ENCODE data around the gene PPP3CA.

The PPP3CA gene

DNA sequence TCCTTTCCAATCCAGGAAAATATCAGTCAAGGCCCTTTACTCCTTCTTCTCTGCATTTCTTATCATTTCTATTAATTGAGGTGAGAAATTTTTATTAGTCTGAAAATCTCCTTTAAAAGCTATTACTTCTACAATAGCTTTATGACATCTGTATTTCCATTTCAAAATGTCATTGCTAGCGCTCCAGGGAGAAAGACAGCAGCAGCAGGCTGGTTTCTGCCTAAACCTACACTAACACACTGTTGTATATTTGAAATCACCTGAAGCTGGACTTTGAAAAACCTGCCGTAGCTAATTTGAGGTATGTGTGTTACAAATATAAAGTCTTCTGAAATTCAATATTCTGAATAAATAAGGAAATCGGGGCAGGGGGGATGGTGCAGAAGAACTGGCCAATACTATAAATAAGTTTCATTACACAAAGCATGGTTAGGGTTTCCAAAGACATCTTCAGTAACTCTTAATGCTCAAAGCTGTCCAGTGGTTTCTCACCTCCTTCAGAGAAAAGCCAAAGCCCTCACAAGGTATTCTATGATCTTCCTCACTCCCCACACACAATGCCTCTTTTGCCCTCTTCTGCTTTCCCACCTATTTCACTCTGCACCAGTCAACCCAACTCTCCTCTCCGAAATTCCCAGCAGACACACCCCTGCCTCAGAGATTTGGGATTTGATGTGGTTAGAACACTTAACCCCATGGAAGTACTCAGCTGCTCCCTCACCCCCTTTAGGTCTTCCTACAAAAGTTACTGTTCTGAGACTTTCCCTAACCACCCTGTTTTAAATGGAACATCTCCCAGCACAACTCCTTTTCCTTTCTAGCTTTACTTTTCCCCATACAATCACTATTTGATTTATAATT lies 122.7 kb downstream of the PPP3CA start:
- DNase-seq (ENCODE audit: low read depth, low spot score), result no peak
- no peak overlapping the region for H3K27ac ChIP-seq

DNA sequence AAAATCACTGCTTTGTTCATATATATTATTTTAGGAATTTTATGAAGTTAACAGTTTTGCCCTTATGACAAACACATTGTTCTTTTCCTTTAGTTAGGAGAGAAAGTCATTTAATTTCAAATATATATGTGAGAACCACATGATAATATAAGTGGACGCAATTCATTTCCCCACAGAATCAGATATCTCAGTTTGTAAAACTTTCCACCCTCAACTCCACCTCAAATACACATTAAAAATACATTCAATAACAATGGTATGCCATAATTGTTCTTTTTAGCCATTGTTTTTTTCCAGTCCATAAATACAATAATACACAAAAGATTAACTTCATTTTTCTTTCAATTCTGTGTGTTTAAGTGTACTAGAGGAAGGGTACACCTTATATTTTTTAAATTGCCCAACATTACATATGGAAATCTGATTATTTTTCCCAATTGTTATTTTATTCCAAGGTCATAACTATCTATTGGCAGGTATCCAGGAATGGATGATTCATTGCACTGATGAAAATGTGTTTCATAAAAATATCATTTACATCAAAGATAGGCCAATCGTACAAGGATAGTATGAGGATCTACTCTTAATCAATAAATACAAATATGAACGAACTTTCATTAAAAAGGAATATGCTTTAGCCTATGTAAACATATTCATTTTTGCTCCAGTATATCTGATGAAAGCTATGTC lies 125.0 kb downstream of the PPP3CA start:
- H3K27ac ChIP-seq, result no peak overlapping the region
- DNase-seq (ENCODE audit: low read depth, low spot score), result no peak

DNA sequence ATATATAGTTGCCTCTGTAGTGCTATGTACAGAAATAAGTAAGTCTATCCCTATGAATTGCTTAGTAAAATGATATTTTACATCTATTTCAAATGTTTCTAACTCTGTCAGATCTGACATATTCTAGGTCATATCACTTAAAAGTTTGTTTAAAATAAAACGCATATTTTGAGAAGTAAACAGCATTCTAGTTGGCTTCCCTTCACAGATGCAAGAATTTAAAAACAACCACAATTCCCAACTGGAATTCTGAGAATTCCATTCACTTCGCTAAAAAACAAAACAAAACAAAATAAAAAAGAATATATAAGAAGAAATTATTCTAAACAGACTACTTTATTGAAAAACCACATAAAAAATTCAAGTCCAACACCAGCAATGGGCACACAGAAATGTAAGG lies 126.0 kb downstream of the PPP3CA start:
- H3K27ac ChIP-seq, result no peak overlapping the region
- DNase-seq (ENCODE audit: low read depth, low spot score), result no peak

DNA sequence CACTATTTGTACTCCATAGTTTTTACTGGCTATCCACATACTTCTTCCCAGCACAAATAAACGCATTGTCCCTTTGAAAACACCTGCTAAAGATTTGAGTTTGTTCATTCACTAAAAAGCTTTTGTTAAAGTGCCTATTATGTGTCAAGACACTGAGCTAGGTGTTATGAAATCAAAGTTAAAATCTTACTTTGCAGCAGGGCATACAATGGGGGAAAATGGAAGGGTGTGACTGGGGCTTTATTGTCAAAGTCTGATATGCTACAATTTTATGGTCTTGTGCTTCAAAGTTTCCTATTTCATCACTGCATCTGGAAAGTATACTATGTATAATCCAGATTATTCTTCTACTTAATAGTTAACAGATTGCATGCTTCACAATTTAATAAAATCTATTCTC lies 128.4 kb downstream of the PPP3CA start:
- no peak overlapping the region for H3K27ac ChIP-seq
- no peak for DNase-seq (ENCODE audit: low read depth, low spot score)

DNA sequence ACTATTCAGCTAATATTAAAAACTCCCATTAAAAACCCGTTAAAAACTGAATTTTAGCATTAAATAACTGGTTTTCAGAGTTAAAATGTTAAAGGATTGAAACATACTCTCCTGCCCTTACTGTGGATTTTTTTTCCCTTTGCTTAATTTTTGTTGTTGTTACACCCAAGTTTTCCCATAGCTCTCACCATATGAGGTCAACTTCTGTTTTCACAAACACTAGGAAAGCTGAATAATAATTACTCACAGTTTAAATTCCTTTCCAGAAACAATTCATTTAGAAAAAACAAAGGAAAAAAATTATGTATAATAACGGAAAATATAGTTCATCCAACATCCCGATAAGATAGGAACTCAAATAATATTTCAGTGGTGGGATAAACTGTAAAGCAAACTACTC lies 129.0 kb downstream of the PPP3CA start:
- DNase-seq (ENCODE audit: low read depth, low spot score), result no peak
- H3K27ac ChIP-seq, result no peak overlapping the region

DNA sequence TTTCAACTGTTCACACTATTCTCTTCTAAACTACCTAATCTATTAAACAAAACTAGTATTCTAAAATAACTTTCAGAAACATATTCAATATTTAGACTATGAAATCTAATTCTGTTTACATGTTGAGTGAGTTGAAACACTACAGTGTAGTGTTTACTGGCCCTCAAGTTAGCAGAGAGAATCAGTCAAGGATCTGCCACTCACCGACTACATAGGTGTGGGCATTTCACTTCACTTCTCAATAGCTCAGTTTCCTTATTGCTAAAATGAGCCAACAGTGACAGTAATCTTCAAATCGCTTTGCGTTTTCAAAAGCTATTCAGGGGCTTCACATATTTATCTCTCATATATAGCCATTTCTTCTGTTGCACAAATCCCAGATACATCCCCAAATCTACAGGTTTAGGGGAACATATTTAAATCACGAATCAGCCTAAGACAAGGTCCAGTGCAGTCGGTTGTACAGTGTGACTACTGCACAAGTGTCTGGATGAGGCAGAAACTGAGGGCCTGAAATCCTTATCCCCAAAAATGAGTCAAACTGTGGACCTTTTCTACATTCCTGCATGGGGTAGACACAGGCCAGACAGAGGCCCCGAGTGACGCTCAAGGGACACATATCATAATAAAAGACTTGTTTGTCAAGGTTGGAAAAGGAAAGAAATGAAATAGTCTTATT lies 129.8 kb downstream of the PPP3CA start:
- no peak overlapping the region for H3K27ac ChIP-seq
- no peak for DNase-seq (ENCODE audit: low read depth, low spot score)

DNA sequence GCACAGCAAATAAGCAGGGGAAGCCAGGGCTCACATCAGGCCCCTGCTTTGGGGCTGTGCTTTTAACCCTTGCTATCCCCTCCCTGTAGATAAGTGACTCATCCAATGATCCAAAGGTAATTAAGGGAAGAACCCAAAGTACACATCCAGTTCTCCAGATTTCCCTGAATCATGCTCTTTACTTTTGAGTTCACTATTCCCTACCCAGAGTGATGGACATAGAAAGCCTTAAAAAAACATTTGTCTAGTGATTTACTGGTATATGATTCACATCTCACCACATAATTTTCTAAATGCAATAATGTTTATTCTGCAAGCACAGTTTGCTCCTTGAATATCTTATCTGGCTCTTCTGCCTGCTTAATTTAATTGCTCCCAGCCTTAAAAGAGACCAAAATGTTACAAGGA lies 136.2 kb downstream of the PPP3CA start:
- H3K27ac ChIP-seq, result no peak overlapping the region
- no peak for DNase-seq (ENCODE audit: low read depth, low spot score)

DNA sequence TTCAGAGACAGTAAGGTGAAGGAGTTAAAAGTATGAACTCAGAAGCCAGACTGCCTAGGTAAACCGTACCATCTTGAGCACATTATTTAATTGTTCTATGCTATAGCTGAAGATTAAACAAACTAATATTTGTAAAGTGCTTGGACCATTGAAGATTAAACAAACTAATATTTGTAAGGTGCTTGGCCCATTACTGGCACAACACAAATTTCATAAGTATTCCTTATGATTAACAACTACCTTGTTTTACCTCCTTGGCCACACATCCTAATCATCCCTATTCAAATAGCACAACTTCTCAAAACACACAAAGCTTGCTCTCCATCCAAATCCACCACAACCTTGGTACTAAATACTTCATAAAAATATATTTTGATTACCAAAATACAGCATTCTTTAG lies 137.0 kb downstream of the PPP3CA start:
- no peak for DNase-seq (ENCODE audit: low read depth, low spot score)
- no peak overlapping the region for H3K27ac ChIP-seq

DNA sequence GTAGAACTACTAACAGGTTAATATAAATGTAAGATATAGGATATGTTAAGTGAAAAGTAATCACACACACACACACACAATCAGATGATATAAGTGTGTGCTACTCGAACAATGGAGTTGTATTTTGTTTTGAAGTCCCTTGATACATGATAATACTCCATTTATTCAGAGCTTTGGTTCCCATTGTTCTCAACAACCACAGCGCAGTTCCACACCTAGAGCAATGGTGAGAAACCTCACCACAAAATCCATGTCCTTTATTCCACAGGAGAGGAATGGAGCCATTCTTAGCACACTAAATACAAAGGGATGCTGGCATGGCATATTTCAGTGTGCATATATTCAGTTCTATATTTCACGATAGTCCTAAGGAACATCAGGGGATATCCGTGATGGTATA lies 139.2 kb downstream of the PPP3CA start:
- no peak overlapping the region for H3K27ac ChIP-seq
- DNase-seq (ENCODE audit: low read depth, low spot score), result no peak

DNA sequence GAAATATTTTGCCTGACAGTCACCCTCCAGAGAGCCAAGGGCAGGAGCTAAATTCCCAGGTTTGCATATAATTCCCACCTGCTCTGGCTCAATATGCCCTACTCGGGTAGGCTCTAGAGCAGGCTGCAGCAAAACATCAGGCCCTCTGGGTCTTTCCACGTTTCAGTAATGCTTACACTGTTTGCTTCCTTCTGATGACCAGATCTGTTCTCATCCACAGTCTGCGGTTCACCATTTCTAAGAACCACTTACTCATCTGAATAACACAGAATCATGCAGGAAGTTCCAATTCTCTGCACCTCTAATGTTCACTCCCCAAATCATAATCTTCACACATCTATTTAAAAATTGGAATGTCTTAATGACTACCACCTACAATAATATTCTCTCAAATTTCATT lies 141.4 kb downstream of the PPP3CA start:
- DNase-seq (ENCODE audit: low read depth, low spot score), result no peak
- H3K27ac ChIP-seq, result no peak overlapping the region

DNA sequence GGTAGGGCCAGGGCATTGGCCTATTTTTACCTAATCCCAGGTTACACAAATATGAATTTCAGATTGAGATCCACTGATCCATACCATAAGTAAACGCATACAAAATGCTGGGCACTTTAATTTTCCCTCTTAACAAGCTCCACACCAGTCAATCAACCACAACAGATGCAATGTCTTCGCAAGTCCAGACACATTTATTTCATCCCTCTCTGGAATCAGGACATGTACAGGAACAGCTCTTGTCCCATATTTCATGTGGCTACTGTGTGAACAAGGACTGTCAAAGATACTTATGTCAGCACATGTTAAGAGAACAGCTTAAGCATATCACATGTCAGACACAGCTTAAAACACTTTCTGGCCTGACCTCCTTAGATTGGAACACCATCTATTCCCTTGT lies 145.9 kb downstream of the PPP3CA start:
- peak overlapping the region; percentile 69 for H3K27ac ChIP-seq
- DNase-seq (ENCODE audit: low read depth, low spot score), result no peak

DNA sequence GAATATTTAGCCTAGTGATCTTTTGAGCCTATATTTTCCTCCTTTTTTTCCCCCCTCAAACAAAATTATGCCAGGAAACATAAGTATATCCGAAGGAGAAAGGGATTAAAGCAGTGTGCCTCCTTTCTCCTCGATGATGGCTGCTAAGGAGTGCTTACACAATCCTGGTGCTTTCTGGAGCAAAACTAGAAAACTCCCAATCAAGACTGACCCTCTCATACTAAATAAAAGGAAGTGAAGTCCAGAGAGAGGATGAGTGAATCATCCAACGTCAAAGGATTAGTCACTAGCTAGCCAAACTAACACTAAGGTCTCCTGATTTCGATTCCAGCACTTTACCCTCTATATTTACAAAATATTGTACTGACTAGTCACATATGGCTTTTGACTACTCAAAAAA lies 146.8 kb downstream of the PPP3CA start:
- no peak for DNase-seq (ENCODE audit: low read depth, low spot score)
- peak overlapping the region; percentile 69 for H3K27ac ChIP-seq

DNA sequence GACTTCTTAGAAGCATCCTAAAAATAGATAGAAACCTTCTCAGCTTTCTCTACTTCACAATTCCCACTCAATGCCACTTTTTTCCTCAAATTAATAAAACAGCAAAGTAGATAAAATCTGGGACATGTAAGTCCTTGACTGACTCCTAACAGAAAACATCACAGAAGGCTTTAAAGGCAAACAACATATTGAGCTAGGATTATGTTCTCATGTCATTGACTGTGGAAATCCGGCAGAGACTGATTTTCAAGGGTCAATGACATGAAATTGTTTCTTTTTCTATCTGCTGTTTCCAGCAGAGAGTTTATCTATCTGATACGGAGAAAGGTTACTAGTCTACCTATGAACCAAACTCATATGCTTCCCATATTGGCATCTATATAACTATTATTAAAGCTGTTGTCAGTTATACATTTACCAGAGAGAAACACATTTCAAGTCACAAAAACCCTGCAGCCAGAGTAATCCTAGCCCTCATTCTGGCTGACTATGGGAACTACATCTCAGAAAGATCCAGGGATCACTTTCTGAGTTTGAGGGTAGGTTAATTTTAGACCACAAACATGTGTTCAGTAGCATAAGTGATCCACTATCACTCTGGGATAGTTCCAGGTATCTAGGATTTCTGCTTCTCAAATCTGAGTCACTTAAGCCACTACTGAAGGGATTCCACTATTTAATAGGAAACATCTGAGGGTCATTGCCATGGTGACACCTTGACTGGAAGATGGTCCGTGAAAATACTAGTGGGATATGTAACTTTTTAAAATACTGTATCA lies 147.6 kb downstream of the PPP3CA start:
- no peak for DNase-seq (ENCODE audit: low read depth, low spot score)
- peak overlapping the region; percentile 69 for H3K27ac ChIP-seq

DNA sequence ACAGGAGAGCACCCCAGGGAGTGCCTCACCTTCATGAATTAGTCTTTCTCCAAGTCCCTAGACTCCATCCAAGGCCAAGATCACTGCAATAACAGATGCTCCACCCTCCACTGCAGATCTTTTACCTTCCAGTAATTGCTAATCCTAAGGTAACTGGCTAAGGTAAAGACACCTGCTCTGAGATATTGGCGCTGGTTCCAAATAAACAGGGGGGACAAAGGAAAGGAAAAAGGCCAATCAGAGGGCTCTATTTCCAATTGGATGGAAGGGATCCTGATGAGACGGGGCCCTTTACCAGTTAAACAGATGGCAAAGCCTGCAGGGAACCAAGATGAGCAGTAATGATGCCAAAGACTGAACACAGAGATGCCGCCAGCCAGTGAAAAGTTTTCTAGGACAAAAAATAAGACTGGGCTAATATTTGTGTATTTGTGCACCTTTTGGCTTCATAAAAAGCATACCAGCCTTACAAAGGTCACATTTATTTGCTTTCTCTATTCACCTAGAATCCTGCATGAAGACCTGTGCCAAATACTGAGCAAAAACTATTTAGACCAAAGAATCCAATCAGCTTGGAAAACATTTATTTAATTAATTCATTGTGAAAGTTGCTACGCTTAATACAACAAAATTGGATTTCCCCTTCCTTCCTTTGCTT lies 148.5 kb downstream of the PPP3CA start:
- no peak for DNase-seq (ENCODE audit: low read depth, low spot score)
- H3K27ac ChIP-seq, result no peak overlapping the region

DNA sequence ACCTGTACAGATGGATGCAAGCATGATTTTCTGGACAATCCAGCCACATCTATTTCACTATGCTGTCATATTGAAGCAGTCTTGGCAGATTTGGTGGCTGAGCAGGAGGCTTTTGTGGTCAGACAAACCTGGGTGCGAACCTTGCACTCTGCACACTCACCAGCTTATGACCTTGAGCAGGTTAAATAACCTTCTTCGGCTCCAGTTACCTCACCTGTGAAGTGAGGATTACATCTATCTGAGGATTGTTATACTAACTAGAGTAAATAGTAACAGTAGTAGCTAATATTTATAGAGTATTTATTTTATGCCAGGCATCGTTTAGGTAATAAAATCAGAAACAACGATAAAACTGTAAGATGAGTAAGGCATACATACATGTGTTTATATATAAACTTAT lies 150.0 kb downstream of the PPP3CA start:
- H3K27ac ChIP-seq, result no peak overlapping the region
- DNase-seq (ENCODE audit: low read depth, low spot score), result no peak

DNA sequence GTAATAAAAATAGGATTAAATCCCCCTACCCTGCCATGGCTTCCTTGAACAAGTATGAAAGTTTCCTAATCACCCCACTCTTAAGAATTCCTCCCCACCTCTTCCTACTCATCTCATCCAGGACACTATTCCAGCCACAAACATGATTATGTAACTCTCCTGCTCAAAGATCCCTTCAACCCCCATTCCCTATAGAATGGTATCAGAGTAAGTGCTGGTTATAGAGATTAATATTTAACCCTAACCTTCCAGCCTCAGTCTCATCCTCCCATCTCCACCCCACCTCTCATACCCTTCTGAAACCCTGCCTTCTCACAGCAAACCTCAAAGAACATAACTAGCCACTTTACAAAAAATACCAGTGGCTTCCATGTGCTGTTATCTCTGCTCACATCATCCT lies 155.1 kb downstream of the PPP3CA start:
- no peak overlapping the region for H3K27ac ChIP-seq

DNA sequence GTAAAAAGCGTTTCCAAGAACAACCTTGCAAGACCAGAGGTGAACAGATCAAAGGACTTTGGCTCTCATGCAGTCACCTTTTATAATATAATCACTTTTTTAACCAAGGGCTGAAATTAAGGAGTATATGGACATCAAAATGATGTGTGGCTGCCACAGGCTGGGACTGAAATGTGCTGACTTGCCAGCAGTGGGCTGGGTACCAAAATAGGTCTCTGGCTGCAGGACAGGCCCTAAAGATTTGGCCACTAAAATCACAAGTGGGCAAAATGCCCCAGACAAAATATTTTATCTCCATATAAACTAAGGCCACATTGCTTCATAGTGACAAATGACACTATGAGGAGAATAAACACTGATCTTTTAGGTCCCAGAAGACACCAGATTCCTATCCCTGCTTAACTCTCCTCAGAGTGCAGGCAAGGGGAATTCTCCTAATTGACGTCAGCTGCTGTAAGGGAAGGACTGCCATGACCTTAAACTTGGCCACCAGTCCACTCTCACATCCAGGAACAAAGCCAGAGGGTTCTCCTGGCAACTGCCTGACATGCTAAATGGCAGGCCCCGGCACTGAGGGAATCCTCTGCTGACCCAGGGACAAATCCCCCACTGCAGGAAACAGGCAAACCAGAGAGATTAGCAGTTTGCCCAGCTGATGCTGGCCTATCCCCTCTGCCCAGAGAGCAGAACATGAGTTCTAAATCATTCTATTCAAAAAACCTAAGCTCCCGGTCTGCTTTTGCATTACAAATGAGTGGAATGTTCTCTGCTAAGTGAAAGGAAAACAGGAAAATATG lies 155.8 kb downstream of the PPP3CA start:
- H3K27ac ChIP-seq, result no peak overlapping the region
- no peak for DNase-seq (ENCODE audit: low read depth, low spot score)

More for the DNA sequence above, 155.1 kb downstream of the PPP3CA start:
- DNase-seq (ENCODE audit: low read depth, low spot score), result no peak

DNA sequence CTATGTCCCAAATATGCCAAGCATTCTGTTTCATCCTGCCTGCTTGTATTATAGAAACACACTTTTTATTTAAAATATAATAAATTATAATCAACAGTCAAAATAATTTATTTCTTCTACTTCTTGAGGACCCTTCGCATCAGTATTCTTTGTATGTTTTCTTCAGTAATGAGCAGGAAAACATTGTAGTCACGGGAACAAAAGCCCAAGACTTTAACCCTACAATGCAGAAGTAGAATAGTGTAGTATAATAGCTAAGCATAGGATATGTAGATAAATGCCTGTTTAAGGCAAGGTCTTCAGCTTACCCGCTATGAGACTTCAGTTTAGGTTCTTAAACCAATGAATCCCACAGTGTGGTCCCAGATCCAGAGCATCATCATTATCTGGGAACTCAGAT lies 156.6 kb downstream of the PPP3CA start:
- H3K27ac ChIP-seq, result no peak overlapping the region
- no peak for DNase-seq (ENCODE audit: low read depth, low spot score)

DNA sequence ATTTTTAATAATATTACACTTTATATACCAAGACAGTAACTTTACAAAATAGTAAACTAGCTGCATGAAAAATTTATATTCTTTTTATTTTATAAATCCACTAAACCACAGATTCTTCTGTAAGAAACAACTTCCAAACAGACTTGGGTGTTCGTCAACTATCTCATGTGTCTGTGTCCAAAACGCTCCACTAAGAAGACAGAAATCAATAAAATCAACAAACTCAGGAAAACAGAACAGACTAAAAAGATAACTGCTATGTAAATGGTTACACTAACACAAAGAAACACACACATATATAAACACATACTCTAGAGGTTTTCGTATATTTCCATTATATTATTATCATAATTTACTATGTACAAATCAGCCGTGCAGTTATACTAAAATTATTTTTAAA lies 158.4 kb downstream of the PPP3CA start:
- no peak overlapping the region for H3K27ac ChIP-seq
- DNase-seq (ENCODE audit: low read depth, low spot score), result no peak

Measured in epithelial cell of prostate (primary cell).